ENCODE results near the gene EDA.
"Not testable (repeated sequence)": the region's sequence is repeated elsewhere in the genome, so short reads cannot be mapped to it uniquely, and the experiment has no call there.

EDA gene

DNA sequence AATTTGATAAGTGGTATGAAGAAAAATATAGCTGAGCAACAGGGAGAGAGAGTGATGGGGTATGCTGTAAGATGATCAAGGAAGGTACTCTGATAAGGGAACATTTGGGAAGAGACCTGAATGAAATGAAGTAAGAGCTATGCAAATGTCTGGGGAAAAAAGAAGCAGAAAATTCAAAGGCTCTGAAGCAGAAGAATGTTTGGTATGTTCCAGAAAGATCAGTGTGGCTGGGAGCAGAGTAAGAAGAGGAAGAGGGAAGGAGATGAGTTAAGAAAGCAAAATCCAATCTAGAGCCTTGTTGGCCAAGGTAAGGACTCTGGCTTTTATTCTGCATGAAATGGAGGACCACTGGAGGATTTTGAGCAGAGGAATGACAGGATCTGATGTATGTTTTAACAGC, 343.8 kb downstream of the EDA start:
- DNase-seq (ENCODE audit: low read depth), result no peak

DNA sequence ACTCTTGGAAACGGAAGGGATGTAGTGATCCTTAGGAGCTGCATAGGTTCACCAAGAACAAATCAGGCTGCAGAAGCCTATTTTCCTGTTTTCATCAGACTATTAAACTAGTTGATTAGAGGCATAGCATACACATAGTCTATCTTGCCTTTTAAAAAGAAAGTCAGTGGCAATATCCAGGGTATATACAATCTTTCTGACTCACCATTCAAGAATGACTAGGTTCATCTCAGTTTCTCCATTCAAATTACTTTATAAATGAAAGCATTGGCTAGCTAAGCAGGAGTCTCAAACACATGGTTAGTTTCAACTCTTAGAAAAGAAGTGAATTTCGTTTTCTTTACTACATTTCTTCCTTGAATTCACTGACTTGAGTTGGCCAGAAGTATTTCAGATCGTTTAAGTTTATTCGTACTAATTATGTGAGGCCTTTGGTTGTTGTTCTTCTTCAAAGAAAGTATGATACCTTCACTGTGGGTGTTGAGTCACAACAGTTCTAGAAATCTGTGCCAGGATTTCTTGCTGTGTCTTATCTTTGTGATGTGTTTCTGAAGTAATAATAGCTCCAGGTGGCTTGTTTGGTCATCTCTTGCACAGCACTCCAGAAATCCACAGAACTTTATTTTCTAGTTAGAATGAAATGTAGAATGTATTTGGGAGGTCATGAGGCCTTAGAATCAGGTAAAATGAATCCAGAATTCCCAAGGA, 345.6 kb downstream of the EDA start:
- DNase-seq (ENCODE audit: low read depth), result no peak

DNA sequence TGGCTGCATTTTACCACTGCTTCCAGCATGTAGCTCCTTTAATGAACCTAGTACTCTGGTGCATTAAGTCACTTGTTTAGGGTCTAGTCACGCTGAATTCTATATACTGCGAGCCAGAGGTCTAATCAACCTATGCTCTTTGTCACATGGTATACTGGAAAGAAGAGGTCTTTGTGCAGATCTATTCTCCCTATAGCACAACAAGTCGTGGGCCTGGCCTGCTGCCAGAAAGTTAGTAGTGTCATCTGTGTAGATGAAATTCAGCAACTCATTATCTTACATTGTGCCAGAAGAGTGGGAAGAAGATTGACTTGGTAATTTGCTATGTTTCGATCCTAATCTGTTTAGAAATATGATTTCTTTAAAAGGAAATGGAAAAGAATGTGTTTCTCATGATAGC, 353.0 kb downstream of the EDA start:
- DNase-seq (ENCODE audit: low read depth), result no peak

DNA sequence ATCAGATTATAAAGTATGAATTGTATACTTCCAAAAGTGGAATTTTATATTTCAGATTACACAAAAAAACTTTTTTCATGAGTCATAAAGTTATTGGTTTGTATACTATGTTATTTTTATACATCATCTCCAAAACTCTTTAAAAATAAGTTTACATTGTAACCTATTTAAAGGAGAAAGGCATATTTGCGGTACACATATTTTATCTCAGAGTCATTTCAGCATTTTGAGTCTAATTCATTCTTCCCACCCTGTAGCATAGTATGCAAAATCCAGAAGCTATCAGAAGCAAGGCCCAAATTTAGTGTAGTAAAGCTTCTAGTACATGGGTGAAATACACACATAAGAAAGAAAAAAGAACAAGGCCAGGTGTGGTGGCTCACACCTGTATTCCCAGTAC, 353.5 kb downstream of the EDA start:
- no peak for DNase-seq (ENCODE audit: low read depth)

DNA sequence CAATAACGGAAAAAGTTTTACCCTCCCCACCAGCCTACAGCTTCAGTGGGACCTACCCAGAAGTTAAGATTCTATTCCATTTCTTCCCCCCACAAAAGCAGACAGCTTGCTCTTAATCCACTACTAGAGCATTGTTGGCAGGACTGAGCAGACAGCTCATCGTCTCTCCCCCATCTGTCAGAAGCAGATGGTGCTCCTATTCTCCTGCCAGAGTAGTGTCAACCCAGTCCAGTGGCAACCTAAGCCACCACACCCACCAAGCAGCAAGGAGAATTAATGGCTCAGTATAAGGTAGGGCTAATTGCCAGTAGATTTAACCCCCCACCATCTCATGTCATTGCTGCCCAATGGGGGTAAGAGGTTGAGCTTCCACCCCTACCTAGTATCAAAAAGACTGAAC, 371.8 kb downstream of the EDA start:
- no peak for DNase-seq (ENCODE audit: low read depth)

DNA sequence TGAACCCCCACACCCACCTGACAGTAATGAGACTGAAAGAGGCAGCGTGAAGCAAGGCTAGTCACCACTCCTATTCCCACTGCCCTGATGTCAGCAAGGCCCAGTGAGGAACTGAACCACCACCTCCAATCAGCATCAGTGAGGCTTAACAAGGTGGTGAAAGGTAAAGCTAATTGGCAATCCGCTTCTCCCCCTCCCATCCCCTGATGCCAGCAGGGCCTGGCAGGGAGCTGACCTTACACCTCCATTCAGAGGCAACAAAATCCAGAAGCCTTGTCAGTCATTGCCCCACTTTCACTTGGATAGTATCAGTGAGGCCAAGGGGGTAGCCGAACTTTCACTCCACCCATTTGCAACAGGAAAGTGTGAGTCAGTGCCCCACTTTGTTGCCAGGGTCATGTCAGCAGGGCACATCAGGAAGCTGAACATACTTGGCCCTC, 373.1 kb downstream of the EDA start:
- no peak for DNase-seq (ENCODE audit: low read depth)

DNA sequence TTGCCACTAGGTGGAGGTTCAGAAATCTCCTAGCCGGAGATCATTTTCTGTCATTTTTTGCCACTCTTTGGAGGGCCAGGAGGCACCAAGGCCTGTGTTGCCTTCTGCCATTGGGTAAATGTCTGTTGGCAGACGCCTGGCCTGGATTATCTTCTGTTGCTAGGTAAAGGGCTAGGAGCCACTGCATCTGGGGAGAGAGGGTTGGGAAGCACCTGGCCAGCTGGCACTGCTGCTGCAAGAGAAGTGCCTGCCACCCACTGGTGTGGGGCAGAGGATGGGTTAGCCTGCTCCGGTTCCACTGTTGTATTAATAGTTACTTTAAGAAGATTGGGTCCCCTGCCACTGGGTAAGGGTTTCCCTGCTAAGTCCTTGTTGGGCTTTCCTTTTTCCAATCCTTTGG, 375.8 kb downstream of the EDA start:
- no peak for DNase-seq (ENCODE audit: low read depth)

DNA sequence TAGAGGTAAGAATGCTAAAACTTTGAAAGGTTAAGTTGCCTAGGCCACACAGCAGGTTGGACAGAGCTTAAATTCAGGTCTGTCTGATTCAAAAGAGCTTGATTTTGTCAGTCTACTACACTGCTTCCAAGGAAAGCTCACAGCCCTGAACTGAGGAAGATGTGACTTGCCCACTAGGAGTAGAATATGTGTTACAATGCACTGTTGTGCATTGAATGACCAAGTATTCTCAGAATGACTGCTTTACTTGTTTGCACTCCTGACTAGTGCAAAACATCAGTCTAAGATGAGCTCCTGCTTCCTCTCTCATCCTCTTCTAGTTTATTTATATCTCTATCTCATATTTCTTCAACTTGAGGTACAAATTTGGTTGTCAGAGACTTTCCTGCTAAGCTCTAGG, 377.6 kb downstream of the EDA start:
- no peak for DNase-seq (ENCODE audit: low read depth)

DNA sequence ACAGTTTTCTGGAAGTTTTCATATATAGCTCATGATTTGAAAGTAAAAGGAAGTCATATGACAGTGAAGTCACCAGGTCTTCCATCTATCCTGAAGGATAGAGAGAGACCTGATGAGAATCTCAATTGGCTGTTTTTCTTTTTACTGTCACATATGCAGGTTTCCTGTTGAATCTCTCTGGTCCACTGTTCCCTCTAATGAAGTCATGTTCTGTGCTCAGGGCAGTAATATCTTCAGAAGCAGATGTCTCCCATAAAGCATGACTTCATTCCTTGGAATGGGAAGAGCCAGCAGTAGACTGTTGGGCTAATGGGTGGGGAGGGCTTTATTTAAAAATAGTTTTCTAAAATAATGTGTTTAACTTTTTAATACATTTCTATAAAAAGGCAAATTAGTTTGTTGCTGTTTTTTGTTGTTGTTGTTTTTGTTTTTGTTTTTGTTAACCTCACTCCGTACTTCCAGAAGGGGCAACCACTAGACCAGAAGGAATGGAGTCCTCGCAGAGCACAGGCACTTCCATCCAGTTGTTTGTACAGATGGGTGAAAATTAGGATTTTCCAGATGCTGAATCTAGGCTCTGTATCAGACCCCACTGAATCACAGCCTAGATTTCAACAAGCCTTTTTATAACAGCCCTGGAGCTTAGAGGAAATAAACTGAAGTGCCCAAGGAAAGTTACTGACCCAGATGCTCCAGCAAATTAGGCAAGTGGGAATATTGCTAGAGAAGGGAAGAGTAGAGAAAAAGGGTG, 379.6 kb downstream of the EDA start:
- no peak for DNase-seq (ENCODE audit: low read depth)

DNA sequence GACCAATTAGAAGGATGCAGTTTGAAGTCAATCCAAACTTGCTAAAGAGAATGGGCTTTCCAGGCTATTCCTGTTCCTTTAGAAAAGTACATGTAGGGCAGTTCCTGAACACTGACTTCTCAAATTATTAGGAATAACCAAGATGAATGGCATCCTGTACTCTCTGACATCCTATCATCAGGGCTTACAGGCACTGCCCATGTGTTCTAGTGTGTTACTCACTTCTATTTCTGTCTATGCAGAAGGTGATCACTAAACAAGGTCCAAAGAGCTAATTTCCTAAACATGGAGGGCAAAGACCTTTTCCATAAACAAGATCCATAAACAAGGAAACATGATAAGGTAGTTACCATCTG, 380.2 kb downstream of the EDA start:
- DNase-seq (ENCODE audit: low read depth), result no peak

DNA sequence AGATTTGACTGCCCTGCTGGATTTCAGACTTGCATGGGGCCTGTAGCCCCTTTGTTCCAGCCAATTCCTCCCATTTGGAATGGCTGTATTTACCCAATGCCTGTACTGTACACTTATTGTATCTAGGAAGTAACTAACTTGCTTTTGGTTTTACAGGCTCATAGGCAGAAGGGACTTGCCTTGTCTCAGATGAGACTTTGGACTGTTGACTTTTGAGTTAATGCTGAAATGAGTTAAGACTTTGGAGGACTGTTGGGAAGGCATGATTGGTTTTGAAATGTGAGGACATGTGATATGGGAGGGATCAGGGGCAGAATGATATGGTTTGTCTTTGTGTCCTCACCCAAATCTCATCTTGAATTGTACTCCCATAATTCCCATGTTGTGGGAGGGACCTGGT, 382.4 kb downstream of the EDA start:
- DNase-seq (ENCODE audit: low read depth), result not testable (repeated sequence)

DNA sequence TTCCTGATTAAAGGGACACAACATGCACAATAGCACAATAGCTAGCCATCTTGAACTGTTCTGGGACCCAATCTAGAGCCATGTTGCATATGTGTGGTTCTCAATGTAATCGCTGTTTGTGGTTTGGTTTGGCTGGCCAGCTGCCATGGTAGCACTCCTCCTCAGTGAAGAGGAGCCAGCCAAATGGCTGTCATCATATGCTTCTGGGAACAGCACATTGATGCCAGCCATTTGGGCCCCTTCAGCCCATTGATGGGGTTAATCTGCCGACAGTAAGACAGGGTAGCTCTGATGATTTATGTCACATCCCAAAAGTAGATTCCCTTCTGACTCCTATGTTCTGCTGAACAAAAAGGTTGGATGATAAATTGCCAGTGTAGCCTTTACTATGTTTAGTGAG, 385.4 kb downstream of the EDA start:
- DNase-seq (ENCODE audit: low read depth), result no peak

DNA sequence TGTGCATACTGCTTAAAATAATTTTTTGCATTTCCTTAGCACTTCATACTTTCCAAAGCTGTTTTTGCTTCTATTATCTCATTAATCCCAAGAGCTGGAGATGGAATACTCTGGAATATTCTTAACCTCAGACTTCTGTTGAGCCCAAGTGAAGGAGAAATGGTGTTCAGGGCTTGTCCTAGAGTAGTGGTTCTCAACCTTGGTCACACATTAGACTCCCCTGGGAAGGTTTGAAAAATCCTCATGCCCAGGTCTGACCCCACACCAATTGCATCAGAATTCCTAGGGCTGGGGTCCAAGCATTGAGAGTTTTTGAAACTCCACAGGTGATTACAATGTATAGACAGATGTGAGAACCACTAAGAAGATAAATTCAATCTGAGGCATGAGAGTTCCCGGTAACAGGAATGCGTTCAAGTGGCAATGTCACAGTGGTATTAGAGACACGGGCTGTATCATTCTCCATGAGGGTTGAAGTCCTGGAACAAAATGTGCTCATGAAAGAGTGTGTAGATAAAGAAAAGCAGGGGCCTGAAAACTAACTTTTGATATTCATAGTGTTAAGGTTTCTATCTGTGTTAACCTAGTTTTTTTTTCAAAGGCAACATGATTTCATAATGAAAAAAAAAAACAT, 385.9 kb downstream of the EDA start:
- no peak for DNase-seq (ENCODE audit: low read depth)

DNA sequence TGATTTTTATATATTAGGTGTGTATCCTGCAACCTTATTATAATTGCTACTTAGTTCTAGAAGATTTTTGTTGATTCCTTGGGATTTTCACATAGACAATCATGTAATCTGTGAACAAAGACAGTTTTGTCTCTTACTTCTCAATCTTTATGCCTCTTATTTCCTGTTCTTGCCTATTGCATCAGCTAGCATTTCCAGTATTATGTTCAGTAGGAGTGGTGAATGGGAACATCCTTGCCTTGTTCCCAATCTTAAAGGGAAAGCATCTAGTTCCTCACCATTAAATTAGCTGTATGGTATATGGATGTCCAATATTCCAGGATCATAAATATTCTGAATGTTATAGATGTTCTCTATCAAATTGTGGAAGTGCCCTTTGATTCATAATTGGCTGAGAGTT, 392.0 kb downstream of the EDA start:
- no peak for DNase-seq (ENCODE audit: low read depth)

DNA sequence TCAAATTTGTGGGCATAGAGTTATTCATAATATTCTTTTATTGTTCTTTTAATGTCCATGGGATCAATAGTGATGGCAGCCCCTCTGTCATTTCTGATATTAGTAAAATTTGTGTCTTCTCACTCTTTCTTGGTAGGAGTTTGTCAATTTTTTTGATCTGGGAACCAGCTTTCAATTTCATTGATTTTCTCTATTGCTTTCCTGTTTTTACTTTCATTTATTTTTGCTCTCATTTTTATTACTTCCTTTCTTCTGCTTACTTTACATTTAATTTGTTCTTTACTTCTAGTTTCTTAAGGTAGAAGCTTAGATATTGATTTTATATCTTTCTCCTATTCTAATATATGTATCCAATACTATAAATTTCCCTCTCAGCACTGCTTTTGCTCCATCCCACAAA, 393.1 kb downstream of the EDA start:
- DNase-seq (ENCODE audit: low read depth), result no peak

DNA sequence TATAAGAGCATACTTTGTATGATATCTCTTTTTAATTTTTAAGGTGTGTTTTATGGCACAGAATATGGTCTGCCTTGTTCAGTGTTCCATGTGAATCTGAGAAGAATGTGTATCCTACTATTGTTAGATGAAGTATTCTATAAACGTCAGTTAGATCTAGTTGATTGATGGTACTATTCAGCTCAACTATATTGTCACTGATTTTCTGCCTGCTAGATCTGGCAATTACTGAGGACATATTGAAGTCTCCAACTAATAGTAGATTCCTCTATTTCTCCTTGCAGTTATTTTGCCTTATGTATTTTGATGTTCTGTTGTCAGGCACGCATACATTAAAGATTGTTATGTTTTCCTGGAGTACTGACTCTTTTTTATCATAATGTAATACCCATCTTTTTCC, 394.1 kb downstream of the EDA start:
- DNase-seq (ENCODE audit: low read depth), result no peak

DNA sequence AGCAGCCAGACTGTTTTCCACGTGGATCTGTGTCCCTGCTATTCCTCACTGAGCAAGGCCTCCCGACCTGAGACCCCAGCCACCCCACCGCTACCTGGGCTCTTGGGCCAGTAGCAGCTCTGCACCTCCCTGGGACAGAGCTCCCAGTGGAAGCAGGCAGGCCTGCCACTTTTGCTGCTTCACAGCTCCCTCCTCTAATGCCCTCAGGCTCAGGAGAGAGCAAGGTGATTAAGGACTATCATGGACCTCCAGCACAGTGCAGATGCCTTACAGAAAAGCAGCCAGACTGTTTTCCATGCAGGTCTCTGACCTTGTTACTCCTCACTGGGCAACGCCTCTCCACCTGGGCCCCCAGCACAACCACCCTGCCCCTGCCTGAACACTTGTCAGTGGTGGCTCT, 396.8 kb downstream of the EDA start:
- no peak for DNase-seq (ENCODE audit: low read depth)

DNA sequence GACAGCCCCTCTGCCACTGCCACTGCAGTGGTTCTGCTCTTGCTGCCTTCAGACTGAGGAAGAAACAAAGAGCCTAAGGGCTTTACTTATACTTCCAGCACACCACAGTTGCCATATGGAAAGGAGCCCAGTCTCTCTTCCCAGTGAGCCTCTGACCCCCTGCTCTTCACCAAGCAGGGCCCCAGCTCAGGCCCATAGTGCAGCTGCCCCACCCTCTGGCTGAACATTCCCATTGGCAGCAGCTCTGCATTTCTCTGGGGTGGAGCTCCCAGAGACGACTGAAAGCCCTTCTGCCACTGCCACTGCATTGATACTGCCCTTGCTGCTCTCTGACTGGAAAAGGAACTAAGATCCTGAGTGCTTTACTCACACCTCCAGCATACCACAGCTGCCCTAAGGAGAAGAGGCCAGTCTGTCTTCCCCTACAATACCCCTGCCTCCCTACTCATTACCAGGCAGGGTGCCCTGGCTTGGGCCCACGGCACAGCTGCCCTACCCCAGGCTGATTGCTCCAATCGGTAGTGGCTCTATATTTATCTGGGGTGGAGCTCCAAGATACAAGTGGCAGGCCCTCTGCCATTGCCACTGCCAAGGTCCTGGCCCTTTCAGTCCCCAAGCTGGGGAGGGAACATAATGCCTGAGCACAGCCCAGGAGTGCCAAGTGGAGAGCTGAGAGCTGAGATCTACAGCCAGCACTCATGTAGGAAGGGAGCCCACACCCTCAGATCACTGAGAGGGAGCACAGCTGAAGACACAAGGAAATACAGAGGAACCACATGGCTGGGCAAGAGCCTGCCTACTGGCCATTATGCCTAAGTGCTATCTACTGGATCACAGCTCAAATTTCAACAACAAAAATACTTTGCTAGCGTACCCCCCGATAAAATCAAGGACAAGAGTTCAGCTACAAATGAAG, 397.8 kb downstream of the EDA start:
- DNase-seq (ENCODE audit: low read depth), result no peak

DNA sequence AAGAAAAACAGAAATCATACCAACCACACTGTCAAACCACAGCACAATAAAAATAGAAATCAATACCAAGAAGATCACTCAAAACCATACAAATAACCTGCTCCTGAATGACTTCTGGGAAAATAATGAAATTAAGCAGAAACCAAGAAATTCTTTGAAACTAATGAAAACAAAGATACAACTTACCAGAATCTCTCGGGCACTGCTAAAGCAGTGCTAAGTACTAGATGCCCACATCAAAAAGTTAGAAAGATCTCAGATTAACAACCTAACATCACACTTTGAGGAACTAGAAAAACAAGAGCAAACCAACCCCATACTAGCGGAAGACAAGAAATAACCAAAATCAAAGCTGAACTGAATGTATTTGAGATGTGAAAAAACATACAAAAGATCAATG, 400.6 kb downstream of the EDA start:
- no peak for DNase-seq (ENCODE audit: low read depth)

DNA sequence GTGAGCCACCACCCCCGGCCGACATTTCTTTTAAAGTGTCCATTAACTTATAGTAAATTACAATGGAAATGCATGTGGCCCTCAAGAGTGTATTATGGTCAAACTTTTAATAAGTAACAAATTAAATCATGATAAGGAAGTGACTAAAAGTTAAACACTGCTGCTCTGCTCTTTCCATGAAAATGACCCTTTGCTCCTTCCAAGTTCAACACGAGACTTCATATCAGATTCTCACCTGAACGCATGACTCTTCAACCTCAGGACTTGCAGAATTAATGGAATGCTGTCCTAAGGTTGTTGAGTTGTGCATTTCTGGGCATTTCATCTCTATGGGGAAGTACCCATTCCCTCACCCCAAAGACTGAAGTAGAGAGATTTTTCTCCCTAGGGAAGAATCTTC, 406.7 kb downstream of the EDA start:
- DNase-seq (ENCODE audit: low read depth), result no peak

DNA sequence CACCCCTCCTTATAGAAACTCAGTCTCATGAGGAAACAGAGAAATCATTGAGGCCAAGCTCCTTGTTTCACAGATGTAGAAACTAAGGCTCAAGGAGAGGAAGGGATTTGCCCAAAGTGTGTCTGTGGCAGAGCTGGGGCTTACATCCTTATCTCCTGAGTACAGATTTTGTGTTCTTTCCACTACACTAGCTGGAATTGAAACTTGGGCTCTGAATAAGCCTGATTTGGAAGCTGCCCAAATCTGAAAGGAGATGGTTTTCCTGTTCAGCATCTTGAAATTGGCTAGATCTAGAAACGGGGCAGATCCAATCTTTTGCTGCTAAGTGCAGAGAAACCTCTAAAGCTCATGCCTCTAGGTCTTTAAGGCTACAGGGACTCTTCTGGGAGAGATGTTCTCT, 409.6 kb downstream of the EDA start:
- DNase-seq (ENCODE audit: low read depth), result no peak

DNA sequence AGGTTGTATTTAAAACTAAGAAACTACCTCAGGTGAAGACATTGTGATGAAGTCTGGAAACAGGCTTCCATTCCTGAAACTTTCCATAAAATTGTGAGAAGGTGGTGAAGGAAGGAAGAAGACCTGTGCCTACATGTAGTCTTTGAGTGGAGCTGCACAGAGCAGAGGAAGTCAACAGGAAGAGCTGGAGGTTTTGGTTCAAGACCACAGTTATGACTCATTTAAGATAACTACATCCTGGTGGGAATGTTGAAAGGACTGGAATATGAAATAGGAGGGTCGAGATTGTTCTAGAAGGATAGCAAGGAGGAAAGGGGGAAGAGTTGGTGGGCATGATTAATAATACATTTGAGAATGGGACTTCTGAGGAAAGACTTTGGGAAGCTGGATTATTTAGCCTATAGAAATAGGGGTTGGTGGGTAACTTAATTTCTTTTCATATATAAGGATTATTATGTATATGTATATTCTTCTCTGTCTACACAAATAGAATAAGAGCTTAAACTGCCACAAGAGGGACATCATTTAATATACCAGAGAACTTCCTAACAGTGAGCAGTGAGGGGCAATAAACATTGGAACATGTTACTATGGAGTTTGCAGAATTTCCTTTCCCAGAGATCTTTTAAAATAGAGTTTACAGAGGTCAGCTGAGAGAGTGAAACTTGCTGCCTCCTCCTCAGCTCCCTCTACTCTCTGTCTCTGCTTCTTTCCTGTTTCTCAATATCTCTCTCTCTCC, 410.4 kb downstream of the EDA start:
- no peak for DNase-seq (ENCODE audit: low read depth)

All from activated gamma-delta T cell treated with anti-CD3 and anti-CD28 coated beads, Interleukin-2, amount 50 U/mL, for 16 hours (primary cell).